ENCODE measurements around the gene CABLES2. TPM values are rescaled to one million over a fixed set of nuclear protein-coding genes. Genes with fewer than 3 reads are reported as not detected.

Gene CABLES2
- total RNA-seq, 1 donor: 1.8 TPM

GRCh38 chr20:62445553-62446340 lies 38.7 kb upstream of the CABLES2 start:
- Histone ChIP-seq H3K4me1 (ENCODE audit: insufficient read depth, low read length) (no peaks in the 10 kb centered on the region), H3K27ac (ENCODE audit: low read depth, low read length) (no peak overlapping the region), H3K4me2 (ENCODE audit: insufficient read depth, low read length) (no peak overlapping the region), H3K9me3 (ENCODE audit: low read depth, low read length) (no peaks in the 10 kb centered on the region), H3K4me3 (ENCODE audit: insufficient read depth, low read length) (no peak overlapping the region), H3K79me2 (ENCODE audit: insufficient read depth, low read length) (no peaks in the 10 kb centered on the region), H4K20me1 (ENCODE audit: insufficient read depth, low read length) (no peaks in the 10 kb centered on the region), H3K36me3 (ENCODE audit: insufficient read depth, low read length) (no peaks in the 10 kb centered on the region), H3K27me3 (ENCODE audit: insufficient read depth, low read length) (peaks cover 3% of the 10 kb centered on the region), H2AFZ (ENCODE audit: low read length) (no peak overlapping the region)
- DNase-seq (ENCODE audit: insufficient read length, low spot score, missing footprints): no peak
- TF ChIP-seq CTCF (IDR thresholded peaks at IDR 0.05; ENCODE audit: extremely low read depth, low read depth, low read length): no peak

GRCh38 chr20:62444286-62444685 lies 37.2 kb upstream of the CABLES2 start:
- H3K4me1 ChIP-seq (ENCODE audit: insufficient read depth, low read length): no peaks in the 10 kb centered on the region
- DNase-seq (ENCODE audit: insufficient read length, low spot score, missing footprints): no peak
- no peaks in the 10 kb centered on the region for H4K20me1 ChIP-seq (ENCODE audit: insufficient read depth, low read length)
- no peak overlapping the region for H3K4me3 ChIP-seq (ENCODE audit: insufficient read depth, low read length)
- no peak overlapping the region for H3K4me2 ChIP-seq (ENCODE audit: insufficient read depth, low read length)
- TF ChIP-seq CTCF (IDR thresholded peaks at IDR 0.05; ENCODE audit: extremely low read depth, low read depth, low read length): no peak
- H3K27ac ChIP-seq (ENCODE audit: low read depth, low read length): no peak overlapping the region
- no peaks in the 10 kb centered on the region for H3K79me2 ChIP-seq (ENCODE audit: insufficient read depth, low read length)
- no peaks in the 10 kb centered on the region for H3K36me3 ChIP-seq (ENCODE audit: insufficient read depth, low read length)
- no peaks in the 10 kb centered on the region for H3K9me3 ChIP-seq (ENCODE audit: low read depth, low read length)
- H3K27me3 ChIP-seq (ENCODE audit: insufficient read depth, low read length): peaks cover 3% of the 10 kb centered on the region
- no peak overlapping the region for H2AFZ ChIP-seq (ENCODE audit: low read length)

DNA sequence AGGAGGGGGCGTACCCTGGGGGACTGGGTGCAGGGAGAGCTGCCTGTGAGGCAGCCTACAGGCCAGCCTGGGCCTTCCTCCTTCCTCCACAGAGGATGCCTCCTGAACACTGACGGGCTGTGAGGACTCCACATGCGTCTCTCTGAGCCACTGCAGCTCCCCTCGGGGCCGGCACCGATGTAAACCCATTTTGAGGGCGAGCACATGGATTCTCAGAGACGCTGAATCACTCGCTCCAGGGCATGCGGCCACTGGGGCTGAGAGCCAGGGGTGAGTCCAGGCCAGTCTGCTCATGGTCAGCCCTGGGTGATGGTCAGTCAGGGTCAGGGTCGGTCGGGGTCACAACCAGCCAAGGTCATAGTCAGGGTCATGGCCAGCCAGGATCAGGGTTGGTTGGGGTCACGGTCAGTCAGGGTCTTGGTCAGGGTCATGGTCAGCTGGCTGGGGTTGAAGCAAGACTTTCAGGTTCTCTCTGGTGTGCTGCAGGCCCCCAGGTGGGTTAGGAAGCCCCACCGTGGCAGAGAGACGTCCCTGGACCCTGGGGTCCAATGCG lies 35.0 kb upstream of the CABLES2 start:
- no peaks in the 10 kb centered on the region for H3K79me2 ChIP-seq (ENCODE audit: insufficient read depth, low read length)
- H3K4me3 ChIP-seq (ENCODE audit: insufficient read depth, low read length): no peak overlapping the region
- H3K4me2 ChIP-seq (ENCODE audit: insufficient read depth, low read length): no peak overlapping the region
- H3K27ac ChIP-seq (ENCODE audit: low read depth, low read length): no peak overlapping the region
- no peaks in the 10 kb centered on the region for H3K36me3 ChIP-seq (ENCODE audit: insufficient read depth, low read length)
- H3K9me3 ChIP-seq (ENCODE audit: low read depth, low read length): no peaks in the 10 kb centered on the region
- no peak for DNase-seq (ENCODE audit: insufficient read length, low spot score, missing footprints)
- no peak for TF ChIP-seq CTCF (IDR thresholded peaks at IDR 0.05; ENCODE audit: extremely low read depth, low read depth, low read length)
- H2AFZ ChIP-seq (ENCODE audit: low read length): no peak overlapping the region
- no peaks in the 10 kb centered on the region for H4K20me1 ChIP-seq (ENCODE audit: insufficient read depth, low read length)
- H3K27me3 ChIP-seq (ENCODE audit: insufficient read depth, low read length): peaks cover 3% of the 10 kb centered on the region
- H3K4me1 ChIP-seq (ENCODE audit: insufficient read depth, low read length): no peaks in the 10 kb centered on the region

- Histone ChIP-seq H3K27ac (ENCODE audit: low read depth, low read length) (no peak overlapping the region), H3K4me1 (ENCODE audit: insufficient read depth, low read length) (no peaks in the 10 kb centered on the region), H3K9me3 (ENCODE audit: low read depth, low read length) (no peaks in the 10 kb centered on the region), H3K4me3 (ENCODE audit: insufficient read depth, low read length) (no peak overlapping the region), H2AFZ (ENCODE audit: low read length) (no peak overlapping the region), H3K4me2 (ENCODE audit: insufficient read depth, low read length) (no peak overlapping the region), H3K36me3 (ENCODE audit: insufficient read depth, low read length) (no peaks in the 10 kb centered on the region), H3K79me2 (ENCODE audit: insufficient read depth, low read length) (no peaks in the 10 kb centered on the region), H4K20me1 (ENCODE audit: insufficient read depth, low read length) (no peaks in the 10 kb centered on the region), H3K27me3 (ENCODE audit: insufficient read depth, low read length) (peaks cover 21% of the 10 kb centered on the region)
- DNase-seq (ENCODE audit: insufficient read length, low spot score, missing footprints): no peak
- no peak for TF ChIP-seq CTCF (IDR thresholded peaks at IDR 0.05; ENCODE audit: extremely low read depth, low read depth, low read length)
Measured at GRCh38 chr20:62439218-62439617, 32.1 kb upstream of the CABLES2 start.

Measured in osteoblast (primary cell).